IPS-NIHi7 (cell line): ENCODE measurements around the gene STRADB.

Source experiments
- DNase-seq: peaks from one replicate; pipeline ENCODE4 v3.0.0; 2012; ENCODE audit warnings: mixed read lengths; ENCODE audit errors: extremely low spot score

STRADB gene

GRCh38 chr2:201467666-201468065 is 16.1 kb downstream of the STRADB start:
- no peak for DNase-seq

- DNase-seq, result peak; percentile 74
These were observed 19.5 kb downstream of the STRADB start for GRCh38 chr2:201470821-201471731.

GRCh38 chr2:201471732-201472393 is 20.3 kb downstream of the STRADB start:
- no peak for DNase-seq

GRCh38 chr2:201472411-201472810 is 20.9 kb downstream of the STRADB start:
- no peak for DNase-seq

DNA sequence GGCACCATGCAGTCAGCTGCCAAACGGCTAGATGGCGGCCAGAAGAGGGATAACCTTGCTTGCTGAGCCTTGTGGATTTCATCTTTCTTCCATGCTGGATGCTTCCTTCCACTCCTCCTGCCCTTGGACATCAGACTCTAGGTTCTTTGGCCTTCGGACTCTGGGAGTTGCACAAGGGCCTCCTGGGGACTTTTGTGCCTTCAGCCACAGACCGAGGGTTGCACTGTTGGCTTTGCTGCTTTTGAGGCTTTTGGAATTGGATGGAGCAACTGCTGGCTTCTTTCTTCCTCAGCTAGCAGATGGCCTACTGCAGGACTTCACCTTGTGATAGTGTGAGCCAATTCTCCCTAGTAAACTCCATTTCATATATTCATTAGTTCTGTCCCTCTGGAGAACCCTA is 31.0 kb downstream of the STRADB start:
- DNase-seq, result no peak

GRCh38 chr2:201483342-201483741 is 31.8 kb downstream of the STRADB start:
- no peak for DNase-seq

DNA sequence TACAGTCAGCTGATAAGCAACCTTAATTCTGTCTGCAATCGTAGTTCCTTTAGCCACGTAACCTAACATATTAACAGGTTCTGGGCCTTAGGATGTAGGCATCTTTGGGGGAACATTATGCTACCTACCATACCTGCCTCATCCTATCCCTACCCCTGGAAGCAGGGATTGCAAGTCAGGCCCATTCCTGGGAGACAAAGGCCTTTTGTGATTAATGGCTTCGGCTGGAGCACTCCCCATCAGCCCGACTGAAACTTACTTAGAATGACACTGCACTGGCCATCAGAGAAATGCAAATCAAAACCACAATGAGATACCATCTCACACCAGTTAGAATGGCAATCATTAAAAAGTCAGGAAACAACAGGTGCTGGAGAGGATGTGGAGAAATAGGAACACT is 32.2 kb downstream of the STRADB start:
- DNase-seq, result peak; percentile 13

- no peak for DNase-seq
These were observed 33.3 kb downstream of the STRADB start for GRCh38 chr2:201484805-201485204.

DNA sequence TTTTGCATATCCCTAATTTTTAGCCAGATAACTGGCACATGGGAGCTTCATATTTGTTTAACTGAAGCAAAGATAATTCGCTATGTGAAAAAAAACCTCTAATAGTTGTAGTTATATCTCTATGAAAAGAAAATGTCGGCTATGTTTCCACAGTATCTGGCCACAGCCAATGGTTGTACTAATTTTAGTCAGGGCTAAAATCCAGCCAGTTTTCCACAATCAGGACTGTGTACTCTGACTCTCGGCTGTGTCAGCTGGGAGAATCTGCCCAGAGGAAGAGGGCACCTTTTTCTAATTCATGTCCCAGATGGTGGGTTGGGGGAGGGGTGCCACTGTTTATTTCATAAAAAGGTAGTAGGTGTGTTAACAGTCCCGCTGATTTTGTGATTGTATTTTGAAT is 38.8 kb downstream of the STRADB start:
- no peak for DNase-seq

GRCh38 chr2:201496785-201497184 is 45.2 kb downstream of the STRADB start:
- no peak for DNase-seq

- DNase-seq, result no peak
These were observed 49.0 kb downstream of the STRADB start for GRCh38 chr2:201500534-201500933.

DNA sequence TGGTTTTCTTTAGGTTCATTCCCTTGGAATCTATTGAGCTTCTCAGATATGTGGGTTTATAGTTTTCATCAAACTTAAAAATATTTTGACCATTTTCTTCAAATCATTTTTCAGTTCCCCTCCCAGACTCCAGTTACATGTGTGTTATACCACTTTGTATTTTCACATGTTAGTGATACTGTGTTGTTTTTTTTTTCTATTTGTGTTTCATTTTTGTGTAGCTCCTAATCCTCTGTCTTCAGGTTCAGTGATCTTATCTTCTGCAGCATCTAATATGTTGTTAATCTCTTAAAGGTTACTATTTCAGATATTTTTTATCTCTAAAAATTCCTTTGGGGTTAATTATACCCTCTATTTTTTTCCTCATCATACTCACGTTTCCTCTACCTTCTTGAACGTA is 51.2 kb downstream of the STRADB start:
- no peak for DNase-seq

DNA sequence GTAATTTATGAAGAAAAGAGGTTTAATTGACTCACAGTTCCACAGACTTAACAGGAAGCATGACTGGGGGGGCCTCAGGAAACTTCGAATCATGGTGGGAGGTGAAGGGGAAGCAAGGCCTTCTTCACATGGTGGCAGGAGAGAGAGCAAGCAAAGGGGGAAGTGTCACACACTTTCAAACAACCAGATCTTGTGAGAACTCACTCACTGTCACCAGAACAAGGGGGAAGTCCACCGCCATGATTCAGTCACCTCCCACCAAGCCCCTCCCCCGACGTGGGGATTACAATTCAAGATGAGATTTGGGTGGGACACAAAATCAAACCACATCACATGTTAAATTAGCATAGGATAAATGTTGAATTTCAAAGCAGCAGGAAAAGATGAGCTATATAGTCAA is 56.2 kb downstream of the STRADB start:
- DNase-seq, result no peak

- no peak for DNase-seq
These were observed 61.7 kb downstream of the STRADB start for GRCh38 chr2:201513271-201513670.

- DNase-seq, result no peak
These were observed 64.2 kb downstream of the STRADB start for GRCh38 chr2:201515573-201516246.

GRCh38 chr2:201517094-201517493 is 65.6 kb downstream of the STRADB start:
- peak; percentile 12 for DNase-seq

DNA sequence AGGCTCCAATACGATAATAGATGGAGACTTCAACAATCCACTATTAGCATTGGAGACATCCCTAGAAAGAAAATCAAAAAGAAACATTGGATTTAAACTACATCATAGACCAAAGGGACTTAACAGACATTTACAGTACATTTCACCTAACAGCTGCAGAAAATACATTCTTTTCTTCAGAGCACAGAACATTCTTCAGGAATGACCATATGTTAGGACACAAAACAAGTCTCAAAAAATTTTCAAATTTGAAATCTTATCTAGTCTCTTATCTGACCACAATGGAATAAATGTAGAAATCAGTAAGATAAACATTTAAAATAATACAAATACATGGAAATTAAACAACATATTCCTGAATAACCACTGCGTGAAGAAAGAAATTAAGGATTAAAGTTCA is 68.7 kb downstream of the STRADB start:
- no peak for DNase-seq

- DNase-seq, result no peak
These were observed 71.4 kb downstream of the STRADB start for GRCh38 chr2:201522965-201523364.

DNA sequence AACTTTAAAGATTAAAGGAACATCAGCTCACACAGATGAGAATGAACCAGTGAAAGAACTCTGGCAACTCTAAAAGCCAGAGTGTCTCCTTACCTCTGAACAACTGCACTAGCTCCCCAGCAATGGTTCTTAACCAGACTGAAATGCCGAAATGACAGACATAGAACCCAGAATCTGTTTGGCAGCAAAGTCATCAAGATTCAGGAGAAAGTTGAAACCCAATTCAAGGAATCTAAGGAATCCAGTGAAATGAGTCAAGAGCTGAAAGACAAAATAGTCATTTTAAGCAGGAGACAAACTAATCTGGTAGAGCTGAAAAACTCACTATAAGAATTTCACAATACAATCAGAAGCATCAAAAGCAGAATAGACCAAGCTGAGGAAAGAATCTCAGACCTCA is 72.0 kb downstream of the STRADB start:
- no peak for DNase-seq
